Urinary bladder (tissue), 4 donors: ENCODE results near the gene FAM174A. TPM values are rescaled to one million over a fixed set of nuclear protein-coding genes. Genes with fewer than 3 reads are reported as not detected.

ENCODE experiments used
- DNase-seq: peaks from one replicate; pipeline ENCODE4 v3.0.0-alpha.2; 2015; ENCODE audit errors: extremely low spot score
- H3K27ac ChIP-seq: one replicate; pipeline ENCODE4 v1.5.1; 2013; ENCODE audit warnings: low read depth, mild to moderate bottlenecking, moderate library complexity
- H3K36me3 ChIP-seq: one replicate; pipeline ENCODE4 v1.6.1; 2013; ENCODE audit warnings: mild to moderate bottlenecking, moderate library complexity; ENCODE audit not compliant: insufficient read depth
- H3K4me1 ChIP-seq: one replicate; pipeline ENCODE4 v1.6.1; 2013; ENCODE audit warnings: mild to moderate bottlenecking, moderate library complexity; ENCODE audit not compliant: insufficient read depth
- H3K4me3 ChIP-seq: one replicate; pipeline ENCODE4 v1.5.1; 2013; ENCODE audit warnings: low read depth, low read length
- WGBS: extraction: QIAGEN DNeasy Blood & Tissue Kit; methylation state at CpG from one replicate; pipeline ENCODE4 v1.1.7; 2013; 5-methylcytosine and 5-hydroxymethylcytosine counted together
- polyA plus RNA-seq: library from polyadenylated mRNA; stranded (reverse); fragments of 200-250 nt; gene quantifications from one replicate; pipeline ENCODE4 v1.2.3, GENCODE V29; 2013
- total RNA-seq: library from RNA; depleted of rRNA; stranded (reverse); fragments of >200 nt; gene quantifications from one replicate; pipeline ENCODE4 v1.2.3, GENCODE V29; 2014
- donor health status: healthy with polysubstance abuse.
- donor health status: healthy.

Gene FAM174A
- total and polyA plus RNA-seq, 2 donors = 17.7 to 50.2 TPM

GRCh38 chr5:100546001-100546400 lies 10.8 kb downstream of the FAM174A start:
- WGBS = 99% methylated on average over 1 of the region's 1 CpG
- H3K4me3 ChIP-seq = no peak overlapping the region
- no peak overlapping the region for H3K27ac ChIP-seq
- no peaks in the 10 kb centered on the region for H3K4me1 ChIP-seq
- no peak for DNase-seq
- no peaks in the 10 kb centered on the region for H3K36me3 ChIP-seq

- no peak overlapping the region for H3K27ac ChIP-seq
- no peaks in the 10 kb centered on the region for H3K36me3 ChIP-seq
- no peaks in the 10 kb centered on the region for H3K4me1 ChIP-seq
- no peak overlapping the region for H3K4me3 ChIP-seq
- DNase-seq = no peak
- WGBS = 90% methylated on average over 1 of the region's 1 CpG
Measured at GRCh38 chr5:100550531-100551051, 15.4 kb downstream of the FAM174A start.

DNA sequence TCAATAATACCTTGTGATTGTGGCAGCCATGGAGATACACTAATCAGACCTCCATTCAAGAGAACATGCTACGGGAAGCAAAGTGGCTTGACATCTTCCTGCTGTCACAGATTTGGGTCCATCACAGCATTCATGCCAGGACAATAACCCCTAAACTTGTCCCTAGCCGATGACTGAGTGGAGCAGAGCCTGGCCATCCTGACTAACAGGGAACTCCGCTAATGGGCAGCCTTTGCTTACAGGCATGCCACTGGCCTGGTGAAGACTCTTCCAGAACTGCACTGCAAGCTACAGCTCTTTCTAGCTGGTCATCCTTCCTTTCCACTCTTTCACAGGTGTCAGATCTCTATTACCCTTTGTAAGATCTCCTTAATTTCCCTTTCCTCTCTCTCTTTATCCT lies 16.0 kb downstream of the FAM174A start:
- over 99% methylated on average over 3 of the region's 3 CpGs for WGBS
- no peaks in the 10 kb centered on the region for H3K36me3 ChIP-seq
- H3K4me1 ChIP-seq = no peaks in the 10 kb centered on the region
- no peak overlapping the region for H3K27ac ChIP-seq
- H3K4me3 ChIP-seq = no peak overlapping the region
- no peak for DNase-seq

GRCh38 chr5:100553209-100553608 lies 18.0 kb downstream of the FAM174A start:
- no peak overlapping the region for H3K4me3 ChIP-seq
- no peak overlapping the region for H3K27ac ChIP-seq
- no peak for DNase-seq
- H3K4me1 ChIP-seq = no peaks in the 10 kb centered on the region
- no peaks in the 10 kb centered on the region for H3K36me3 ChIP-seq

- 95% methylated on average over 1 of the region's 1 CpG for WGBS
- Histone ChIP-seq H3K4me1 (no peaks in the 10 kb centered on the region), H3K27ac (no peak overlapping the region), H3K36me3 (no peaks in the 10 kb centered on the region), H3K4me3 (no peak overlapping the region)
- DNase-seq = no peak
Measured at GRCh38 chr5:100560860-100561259, 25.7 kb downstream of the FAM174A start.

DNA sequence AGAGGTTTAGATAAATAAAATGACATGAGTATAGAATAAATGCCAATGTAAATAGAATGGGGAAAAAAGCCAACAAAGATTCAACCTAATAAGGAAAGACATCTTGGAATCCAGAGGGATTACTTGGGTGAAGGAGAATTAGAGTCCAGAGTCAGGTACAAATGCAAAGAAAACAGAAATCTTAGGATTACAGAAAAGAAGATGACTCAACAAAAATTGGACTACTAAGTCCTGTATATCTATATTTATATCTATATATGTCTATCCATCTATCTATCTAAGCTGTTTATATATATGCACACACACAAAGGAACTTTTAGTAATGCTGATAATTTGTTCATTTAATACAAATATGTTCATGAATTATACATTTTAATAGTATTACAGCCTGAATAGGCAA lies 27.6 kb downstream of the FAM174A start:
- H3K36me3 ChIP-seq = no peaks in the 10 kb centered on the region
- DNase-seq = no peak
- H3K4me1 ChIP-seq = no peaks in the 10 kb centered on the region
- no peak overlapping the region for H3K27ac ChIP-seq
- no peak overlapping the region for H3K4me3 ChIP-seq

- no peaks in the 10 kb centered on the region for H3K4me1 ChIP-seq
- H3K36me3 ChIP-seq = no peaks in the 10 kb centered on the region
- no peak overlapping the region for H3K27ac ChIP-seq
- no peak overlapping the region for H3K4me3 ChIP-seq
- WGBS = 94% methylated on average over 4 of the region's 4 CpGs
- DNase-seq = no peak
Measured at GRCh38 chr5:100566382-100567141, 31.4 kb downstream of the FAM174A start.

DNA sequence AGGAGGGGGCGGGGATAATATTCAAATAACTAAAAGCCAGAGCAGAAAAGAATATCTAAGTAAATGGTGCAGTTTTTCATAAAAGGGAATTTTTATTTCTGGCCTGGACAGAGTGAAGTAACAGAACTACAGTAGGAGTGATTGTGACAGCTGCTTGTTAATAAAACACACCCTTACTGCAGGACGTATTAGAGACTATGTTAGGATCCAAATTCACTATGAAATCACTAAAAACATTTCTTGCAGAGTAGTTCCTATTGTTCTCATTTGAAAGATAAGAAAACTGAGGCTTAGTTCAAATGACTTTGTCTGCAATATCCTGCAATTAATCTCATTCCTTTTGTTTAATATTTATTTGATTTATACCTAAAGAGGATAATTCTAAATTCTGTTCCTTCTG lies 39.5 kb downstream of the FAM174A start:
- H3K36me3 ChIP-seq = no peaks in the 10 kb centered on the region
- H3K4me1 ChIP-seq = no peaks in the 10 kb centered on the region
- H3K27ac ChIP-seq = no peak overlapping the region
- WGBS = 71% methylated on average over 2 of the region's 2 CpGs
- no peak overlapping the region for H3K4me3 ChIP-seq
- no peak for DNase-seq

GRCh38 chr5:100575815-100576214 lies 40.6 kb downstream of the FAM174A start:
- no peak overlapping the region for H3K27ac ChIP-seq
- H3K4me1 ChIP-seq = no peaks in the 10 kb centered on the region
- no peak overlapping the region for H3K4me3 ChIP-seq
- no peaks in the 10 kb centered on the region for H3K36me3 ChIP-seq
- DNase-seq = no peak

- no peaks in the 10 kb centered on the region for H3K36me3 ChIP-seq
- no peak overlapping the region for H3K27ac ChIP-seq
- 80% methylated on average over 2 of the region's 2 CpGs for WGBS
- H3K4me3 ChIP-seq = no peak overlapping the region
- no peaks in the 10 kb centered on the region for H3K4me1 ChIP-seq
- DNase-seq = no peak
Measured at GRCh38 chr5:100576217-100576751, 41.1 kb downstream of the FAM174A start.

DNA sequence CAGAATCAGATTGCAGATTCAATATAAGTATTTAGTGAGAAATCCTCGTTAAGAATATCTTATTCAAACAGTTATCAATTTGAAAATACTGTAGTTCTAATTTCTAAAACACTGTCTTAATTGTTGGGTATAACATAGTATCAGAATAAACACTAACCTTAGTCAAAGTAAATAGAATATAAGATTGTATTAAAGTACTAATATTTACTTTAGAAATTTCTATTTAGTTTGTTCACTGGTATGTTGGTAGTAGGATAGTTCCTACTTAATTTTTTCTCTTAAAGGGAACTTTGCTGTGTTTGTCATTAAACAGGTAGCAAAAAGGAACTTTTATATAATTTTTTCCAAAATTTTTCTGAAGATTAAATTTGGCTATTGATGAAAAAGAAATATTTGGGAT lies 42.3 kb downstream of the FAM174A start:
- 87% methylated on average over 1 of the region's 1 CpG for WGBS
- H3K27ac ChIP-seq = no peak overlapping the region

DNA sequence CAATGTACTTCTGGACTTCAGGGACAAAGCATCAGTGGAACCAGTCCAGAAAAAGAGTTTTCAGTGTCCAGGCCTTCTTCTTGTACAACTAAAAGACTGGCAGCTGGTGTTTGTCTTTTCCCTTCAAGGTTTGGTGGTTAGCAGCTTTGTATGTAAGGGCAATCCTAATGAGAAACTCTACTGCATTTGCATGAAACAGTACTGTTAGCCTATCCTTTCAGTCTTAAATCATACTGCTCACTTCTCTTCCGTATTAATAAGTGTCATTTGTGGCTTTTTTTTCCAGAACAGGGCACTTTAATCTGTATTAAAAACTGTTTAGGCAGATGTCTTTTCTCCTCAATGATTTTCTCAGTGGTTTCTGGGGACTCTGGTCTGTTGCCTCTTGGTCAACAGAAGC lies 48.9 kb downstream of the FAM174A start:
- 78% methylated on average over 1 of the region's 1 CpG for WGBS
- H3K36me3 ChIP-seq = no peaks in the 10 kb centered on the region

More for the DNA sequence above, 42.3 kb downstream of the FAM174A start:
- H3K4me1 ChIP-seq = no peaks in the 10 kb centered on the region
- no peaks in the 10 kb centered on the region for H3K36me3 ChIP-seq
- H3K4me3 ChIP-seq = no peak overlapping the region
- no peak for DNase-seq

DNA sequence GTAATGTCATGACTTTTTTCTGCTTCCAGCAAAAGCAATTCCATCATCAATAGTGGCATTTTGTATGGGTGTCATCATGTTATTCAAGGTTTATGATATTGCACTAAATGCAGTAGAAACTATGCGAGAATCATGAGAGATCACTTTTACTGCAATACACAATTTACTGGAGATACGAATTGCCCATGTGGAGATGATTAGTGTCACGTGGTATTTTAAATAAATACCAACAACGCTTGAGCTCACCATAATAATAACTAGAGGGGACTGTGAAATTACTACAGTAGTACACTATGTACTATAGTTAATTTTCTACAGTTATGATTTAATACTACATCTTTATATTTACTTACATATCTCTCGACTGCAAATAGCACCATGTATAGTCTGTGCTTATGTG lies 49.7 kb downstream of the FAM174A start:
- Histone ChIP-seq H3K27ac (no peak overlapping the region), H3K4me3 (no peak overlapping the region), H3K4me1 (no peaks in the 10 kb centered on the region), H3K36me3 (no peaks in the 10 kb centered on the region)
- no peak for DNase-seq
- 84% methylated on average over 5 of the region's 5 CpGs for WGBS

More for the DNA sequence above, 48.9 kb downstream of the FAM174A start:
- DNase-seq = no peak
- H3K27ac ChIP-seq = no peak overlapping the region
- no peak overlapping the region for H3K4me3 ChIP-seq
- H3K4me1 ChIP-seq = no peaks in the 10 kb centered on the region

GRCh38 chr5:100590867-100591266 lies 55.7 kb downstream of the FAM174A start:
- DNase-seq = no peak
- H3K4me3 ChIP-seq = no peak overlapping the region
- H3K27ac ChIP-seq = no peak overlapping the region
- 98% methylated on average over 1 of the region's 1 CpG for WGBS
- H3K36me3 ChIP-seq = no peaks in the 10 kb centered on the region
- H3K4me1 ChIP-seq = no peaks in the 10 kb centered on the region
